HG03097 (cell line): Measurements from ENCODE around the gene CCDC149.

Source experiments
- ATAC-seq: cut with Tn5 transposase; IDR thresholded peaks from one replicate; pipeline ENCODE4 v1.9.1; 2021; ENCODE audit not compliant: unreplicated experiment, low FRiP score

The CCDC149 gene

DNA sequence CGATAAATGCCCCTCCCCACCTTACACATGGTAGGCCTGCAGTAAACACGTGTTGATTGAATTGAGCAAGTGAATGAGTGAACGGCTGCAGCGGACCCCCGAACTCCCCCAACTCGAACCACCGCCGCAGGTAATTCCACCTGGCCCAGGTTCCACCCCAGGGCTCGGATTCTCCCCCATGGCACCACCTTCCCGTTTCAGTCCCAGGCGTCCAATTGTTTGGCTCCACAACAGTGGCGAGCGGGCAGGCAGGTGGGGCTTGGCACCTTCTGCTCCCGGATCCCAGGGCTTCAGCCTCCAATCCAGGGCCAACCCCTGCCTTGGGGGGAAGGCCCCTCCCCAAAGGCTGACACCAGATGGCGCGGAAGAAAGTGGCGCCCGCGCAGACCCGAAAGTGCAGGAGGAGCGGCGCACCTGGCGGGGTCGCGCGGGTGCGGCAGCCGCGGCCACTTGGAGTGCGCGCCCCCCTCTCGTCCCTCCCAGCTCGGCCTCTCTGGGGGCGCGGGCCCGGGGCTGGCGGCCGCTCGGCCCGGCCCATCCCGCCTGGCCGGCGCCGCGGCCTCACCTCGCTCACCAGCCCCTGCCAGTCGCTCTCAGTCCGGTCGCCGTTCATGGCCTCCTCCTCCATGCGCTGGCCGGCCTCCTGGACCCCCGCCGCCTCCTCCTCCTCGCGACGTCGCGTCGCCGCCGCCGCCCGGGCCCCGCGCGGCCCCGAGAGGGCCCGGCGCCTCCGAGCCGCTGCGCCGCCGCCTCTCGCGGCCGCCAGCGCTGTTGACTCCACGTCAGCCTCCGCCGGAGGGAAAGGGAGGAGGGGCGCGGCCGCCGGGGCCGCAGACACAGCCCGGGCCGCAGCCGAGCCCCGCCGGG, at the start of gene CCDC149:
TSS of gene CCDC149 (minus strand) at position 791 of the 867 bp plus-strand sequence. CDS start at position 613, 178 bp downstream.
- no peak for ATAC-seq

DNA sequence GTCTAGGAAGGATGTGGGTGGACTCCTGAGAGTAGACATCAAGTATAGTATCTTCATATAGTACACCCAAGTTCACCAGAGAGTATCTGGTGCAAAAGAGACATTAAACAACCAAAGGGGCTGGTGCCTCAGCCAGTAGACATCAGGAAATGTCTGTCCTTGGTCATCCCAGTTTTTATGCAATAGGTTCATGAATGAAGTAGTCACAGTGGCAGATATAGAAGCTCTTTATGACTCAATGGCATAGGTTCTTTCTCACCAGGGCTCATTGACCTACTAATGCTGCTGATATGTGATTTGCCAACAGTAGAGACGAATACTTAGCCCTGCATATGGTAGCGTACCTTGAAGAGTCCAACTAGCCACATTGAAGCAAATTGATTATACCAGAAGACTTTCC, 45.0 kb upstream of the CCDC149 start:
- ATAC-seq: no peak

DNA sequence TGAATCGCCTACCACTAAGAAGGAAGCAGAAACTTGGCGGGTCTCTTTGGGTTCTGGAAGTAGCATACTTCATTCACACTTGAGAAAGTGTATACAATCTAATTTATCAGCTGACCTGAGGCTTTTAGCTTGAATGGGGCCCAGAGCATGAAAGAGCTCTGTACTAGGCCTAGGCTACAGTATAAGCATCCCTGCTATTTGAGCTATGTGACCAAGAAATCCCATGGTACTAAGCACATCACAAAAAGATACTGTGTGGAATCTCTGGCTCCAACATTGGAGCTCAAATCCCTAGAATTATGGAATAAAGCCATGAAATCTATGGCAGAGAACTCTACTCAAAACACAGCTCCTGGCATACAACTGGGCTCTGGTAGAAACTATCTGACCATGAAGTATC, 43.9 kb upstream of the CCDC149 start:
- ATAC-seq: no peak

DNA sequence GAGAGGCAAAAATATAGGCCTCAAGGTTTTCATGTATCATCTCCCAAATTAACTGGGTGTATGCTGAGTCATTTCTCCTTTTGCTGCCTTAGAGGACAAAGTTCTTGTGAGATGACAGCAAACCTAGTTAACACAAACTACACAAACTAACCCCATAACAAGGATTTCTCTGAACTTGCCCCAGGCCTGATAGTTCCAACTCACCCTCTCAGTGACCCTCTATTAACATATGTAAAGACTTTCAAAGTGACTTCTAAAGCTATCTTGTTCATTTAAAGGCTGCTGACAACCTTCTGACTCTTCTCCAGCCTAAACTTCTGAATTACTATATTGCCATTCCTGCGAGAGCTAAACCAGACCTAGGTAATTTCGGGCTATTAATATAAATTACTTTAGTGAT, 43.2 kb upstream of the CCDC149 start:
- no peak for ATAC-seq

DNA sequence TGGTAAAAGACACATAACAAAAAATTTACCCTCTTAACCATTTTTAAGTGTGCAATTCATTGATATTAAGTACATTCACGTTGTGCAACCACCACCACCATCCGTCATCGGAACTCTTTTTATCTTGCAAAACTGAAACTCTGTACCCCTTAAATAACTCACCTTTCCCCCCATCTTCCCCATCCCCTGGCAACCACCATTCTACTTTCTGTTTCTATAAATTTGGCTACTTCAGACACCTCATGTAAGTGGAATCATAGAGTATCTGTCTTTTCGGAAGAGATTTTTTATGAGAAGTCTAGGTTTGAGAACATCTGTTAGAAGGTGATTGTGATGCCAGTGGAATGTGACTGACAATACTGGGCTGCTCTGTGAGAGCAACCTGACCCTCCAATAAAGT, 39.8 kb upstream of the CCDC149 start:
- ATAC-seq: no peak

DNA sequence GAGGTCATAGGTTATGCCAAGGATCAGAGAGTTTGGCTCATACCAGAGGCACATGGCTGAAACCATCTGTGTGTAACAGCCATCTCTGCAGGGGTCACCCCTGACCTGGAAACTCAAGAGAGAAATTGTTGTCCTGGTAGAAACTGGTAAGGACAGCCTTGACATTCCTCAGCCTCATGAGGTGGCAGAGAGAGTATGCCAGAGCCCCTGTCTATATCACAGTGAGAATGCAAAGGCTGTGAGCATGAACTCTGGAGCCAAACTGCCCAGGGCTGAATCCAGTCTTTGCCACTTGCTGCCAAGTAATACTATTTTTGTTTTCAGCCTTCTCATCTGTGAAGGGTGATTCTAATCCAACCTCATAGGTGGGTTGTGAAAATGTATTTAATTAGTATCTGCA, 37.1 kb upstream of the CCDC149 start:
- ATAC-seq: no peak

DNA sequence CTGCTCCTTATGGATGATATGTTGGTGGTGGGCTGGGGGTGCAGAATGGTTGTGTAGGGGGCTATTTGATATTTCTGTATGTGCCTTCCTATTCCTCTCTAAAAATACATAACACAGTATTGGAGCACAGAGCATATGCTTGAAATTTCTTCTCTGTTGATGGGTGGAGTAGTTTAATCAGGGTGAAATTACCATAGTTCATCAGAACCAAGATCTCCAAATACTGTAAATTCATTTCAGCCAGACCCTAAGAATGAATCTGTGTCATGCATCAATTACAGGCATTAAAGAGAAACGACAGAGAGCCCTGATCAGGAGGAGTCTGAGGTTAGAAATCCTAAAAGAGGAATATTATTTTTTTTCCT, 25.1 kb upstream of the CCDC149 start:
- no peak for ATAC-seq

DNA sequence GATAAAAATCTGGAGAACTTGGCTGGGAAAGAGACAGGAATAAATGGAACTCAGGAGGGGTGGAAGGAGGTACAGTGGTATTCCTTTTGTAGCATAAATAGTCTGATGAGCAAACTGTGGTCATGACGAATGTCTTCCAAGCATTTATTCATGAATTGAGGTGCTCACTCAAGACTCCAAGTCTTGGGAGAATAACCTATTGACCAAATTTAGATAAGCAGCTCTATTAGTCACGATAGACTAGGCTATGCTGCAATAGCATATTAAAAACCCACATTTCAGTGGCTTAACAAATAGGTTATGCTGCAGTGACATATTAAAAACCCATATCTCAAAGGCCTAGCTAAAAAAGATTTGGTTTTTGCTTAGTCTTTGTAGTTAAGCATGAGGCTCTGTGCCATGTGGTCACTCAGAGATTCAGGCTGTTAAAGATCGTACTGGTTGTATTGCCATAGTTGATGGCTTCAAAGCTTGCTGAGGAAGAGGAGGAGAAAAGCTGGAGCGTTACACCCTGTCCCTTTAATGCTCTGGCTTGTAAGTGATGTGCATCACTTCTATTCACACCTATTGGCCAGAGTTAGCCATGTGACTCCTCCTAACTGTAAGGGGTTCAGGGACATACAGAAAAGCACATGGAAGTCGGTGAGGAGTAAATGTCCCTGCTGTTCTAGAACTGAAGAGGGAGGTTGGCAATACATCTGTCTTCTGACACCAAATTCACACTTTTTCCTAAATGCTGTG, 24.5 kb upstream of the CCDC149 start:
- ATAC-seq: no peak

DNA sequence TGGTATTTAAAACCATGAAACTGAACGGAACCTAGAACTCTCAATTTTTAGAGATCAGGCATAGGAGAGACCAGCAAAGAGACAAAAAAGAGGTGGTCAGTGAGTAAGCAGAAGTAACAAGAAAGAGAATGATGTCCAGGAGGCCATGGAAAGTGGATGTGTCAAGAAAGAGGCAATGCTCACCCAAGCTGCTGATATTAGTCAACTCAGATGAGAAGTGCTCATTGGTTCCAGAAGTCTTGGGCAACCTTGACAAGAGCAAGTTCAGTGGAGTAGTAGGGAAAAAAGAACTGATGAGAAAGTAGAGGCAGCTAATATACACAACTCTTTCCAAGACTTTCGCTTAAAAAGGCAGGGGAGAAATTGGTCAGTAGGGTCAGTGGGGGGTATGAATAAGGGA, 23.0 kb upstream of the CCDC149 start:
- no peak for ATAC-seq

DNA sequence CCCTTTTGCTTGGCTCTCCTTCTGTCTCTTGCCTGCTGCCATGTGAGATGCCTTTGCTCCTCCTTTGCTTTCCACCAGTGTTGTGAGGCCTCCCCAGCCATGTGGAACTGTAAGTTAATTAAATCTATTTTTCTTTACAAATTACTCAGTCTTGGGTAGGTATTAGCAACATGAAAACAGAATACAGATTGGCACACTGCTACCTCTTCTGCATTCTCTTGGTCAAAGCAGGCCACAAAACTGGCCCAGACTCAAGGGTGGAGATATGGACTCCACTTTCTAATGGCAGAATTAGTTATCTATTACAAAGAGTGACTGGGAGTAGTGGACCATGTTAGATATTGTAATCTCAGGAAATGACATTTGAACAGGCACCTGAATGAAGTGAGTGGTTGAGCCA, 21.5 kb upstream of the CCDC149 start:
- no peak for ATAC-seq

DNA sequence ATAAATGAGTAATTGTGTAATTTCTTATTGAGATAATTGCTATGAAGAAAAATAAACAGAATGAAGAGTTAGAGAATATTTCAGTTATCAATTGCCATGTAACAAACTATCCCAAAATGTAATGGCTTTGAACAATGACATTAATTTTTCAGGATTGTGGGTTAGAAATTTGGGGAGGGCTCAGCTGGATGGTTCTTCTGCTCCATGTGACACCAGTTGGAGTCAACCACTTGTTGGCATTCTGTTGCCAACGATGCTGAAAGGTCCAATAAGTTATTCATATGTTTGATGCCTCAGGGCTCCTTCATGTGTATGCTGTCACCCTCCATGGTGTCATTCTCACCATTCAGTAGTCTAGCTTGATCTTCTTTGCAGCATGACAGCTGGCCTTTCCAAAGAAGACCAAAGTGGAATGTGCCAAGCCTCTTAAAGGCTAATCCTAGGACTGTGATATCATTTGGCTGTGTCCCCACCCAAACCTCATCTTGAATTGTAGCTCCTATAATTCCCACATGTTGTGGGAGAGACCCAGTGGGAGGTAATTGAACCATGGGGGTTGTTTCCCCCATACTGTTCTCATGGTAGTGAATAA, 20.9 kb upstream of the CCDC149 start:
- no peak for ATAC-seq

DNA sequence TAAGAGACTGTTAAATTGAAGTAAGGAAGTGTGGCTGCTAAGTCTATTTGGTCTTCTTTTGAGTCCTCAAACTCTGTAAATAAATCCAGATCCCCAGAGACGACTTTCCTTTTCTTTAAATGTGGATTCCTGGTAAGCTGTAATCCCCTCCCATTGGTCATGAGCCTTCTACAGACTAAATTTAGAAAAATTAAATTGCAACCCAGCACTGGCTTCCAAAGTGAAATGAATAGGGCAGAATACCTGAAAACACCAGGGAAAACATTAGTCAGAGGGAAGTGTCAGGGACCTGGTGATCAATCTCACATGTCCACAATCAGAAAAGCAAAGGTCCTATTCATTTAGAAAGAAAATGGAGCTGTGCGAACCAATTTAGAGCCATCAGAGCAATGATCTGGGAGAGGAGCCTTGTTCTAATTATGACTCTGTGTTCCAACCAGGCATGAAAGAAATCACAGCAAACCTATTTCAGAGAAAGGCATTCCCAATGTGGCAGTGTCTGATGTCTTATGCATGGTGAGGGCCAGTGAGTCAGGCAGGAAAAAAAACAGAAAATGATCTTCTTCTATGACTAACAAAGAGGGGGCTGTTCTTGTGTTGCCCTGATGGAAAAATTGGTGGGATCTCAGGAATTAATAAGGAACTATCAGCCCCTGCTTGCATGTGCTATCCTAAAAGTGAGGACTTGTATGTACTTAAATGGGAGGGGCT, 19.8 kb upstream of the CCDC149 start:
- no peak for ATAC-seq

DNA sequence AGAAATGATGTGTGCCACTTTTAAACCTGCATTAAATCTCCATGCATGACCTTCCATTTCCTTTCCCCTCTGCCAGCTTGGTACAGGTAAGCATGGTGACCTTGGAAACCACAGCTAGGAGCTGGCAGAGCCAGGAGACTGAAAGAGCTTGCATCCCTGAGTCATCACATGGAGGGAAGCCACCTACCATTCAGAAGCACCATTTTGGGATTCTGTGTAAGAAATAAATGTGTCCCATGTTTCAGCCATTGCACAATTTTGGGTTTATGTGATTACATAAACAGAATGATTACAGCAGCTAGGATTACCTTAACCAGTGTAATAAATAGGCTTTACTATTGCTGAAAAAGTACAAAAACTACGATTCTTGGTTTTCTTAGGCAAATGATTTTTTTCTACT, 17.3 kb upstream of the CCDC149 start:
- ATAC-seq: no peak

DNA sequence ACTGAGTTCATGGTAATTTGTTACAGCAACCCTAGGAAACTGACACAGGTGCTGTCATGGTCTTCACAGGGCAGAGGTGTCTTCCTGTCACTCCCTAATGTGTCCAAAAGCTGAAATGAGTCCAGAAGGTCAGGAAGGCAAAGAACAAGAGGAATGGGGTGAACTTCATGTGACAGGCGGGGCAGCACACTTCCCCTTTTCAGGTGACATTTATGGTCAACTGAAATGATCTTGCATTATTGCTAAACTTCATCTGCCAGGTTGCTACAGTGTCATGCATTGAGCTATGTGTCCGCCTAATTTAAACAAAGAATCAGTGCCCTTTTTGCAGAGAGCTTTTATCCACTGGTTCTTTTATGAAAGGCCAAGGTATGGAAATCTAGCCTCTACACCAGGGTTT, 15.9 kb upstream of the CCDC149 start:
- ATAC-seq: no peak

DNA sequence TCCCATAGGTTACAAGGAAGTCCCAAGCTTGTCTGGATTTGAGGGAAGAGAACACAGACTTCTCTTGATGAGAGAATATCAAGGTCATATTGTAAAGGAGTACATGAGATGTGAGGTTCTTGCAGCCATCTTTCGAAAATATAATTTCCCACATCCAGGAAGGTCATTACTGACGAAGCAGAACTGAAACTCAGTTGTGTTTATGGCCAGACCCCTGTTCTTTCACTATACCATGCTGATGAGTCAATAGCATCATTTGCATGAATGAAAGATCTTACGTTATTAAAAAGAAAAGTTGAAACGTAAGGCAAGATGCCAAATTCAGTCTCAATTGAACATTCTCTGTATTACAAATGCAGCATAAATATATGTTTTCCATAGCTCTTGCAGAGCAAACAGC, 14.2 kb upstream of the CCDC149 start:
- ATAC-seq: no peak

DNA sequence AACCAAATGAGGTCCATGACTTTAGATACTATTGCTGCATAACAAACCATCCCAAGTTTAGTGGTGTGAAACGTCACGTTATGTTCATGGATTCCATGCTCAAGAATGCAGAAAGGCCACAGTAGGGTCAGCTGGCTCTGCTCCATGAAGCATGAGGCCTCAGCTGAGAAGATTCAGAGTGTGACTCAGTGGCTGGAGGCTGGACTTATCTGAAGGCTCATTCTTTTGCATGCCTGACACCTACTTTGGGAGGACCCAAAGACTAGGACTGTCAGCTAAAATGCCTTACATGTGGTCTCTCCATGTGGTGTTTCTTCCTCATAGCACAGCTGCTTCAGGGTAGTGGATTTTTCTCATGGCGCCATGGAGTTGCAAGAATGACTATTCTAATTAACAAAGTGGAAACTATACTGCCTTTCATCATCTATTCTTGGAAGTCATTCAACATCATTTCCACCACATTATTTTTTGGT, 11.5 kb upstream of the CCDC149 start:
- no peak for ATAC-seq

DNA sequence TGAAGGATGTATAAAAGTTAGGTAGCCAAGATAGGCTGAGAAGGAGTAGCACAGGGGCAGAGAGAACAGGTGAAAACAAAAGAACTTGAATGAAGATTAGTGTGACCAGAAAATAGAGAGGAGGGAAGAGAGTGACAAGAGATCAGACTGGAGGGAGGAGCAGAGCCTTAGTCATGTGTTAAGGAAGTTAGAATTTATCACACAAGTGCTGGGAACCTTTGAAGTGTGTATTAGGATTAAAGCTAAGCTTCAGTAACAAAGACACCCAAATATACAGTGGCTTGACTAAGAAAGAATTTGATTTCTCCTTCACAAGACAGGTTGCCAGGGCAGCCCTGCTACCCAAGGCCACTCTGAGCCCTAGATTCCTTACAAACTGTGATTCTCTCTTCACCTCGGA, 10.7 kb upstream of the CCDC149 start:
- ATAC-seq: no peak

DNA sequence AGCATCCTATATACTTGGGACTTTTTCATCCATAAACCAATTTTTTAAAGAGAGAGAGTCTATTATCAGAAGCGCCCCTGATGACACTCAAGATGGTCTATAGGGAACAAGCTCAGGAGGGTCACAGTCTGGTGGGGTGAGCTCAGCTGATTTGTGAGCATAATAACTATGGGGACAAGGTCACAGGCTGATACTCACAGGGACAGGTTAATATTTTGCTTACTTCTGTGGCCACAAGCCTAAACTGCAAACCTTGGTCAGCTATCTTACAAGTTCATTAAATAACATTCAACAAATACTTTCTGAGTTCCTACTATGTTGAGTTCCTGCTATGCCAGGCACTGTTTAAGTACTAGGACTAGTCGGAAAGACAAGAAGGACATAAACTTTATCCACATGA, 10.2 kb upstream of the CCDC149 start:
- no peak for ATAC-seq

DNA sequence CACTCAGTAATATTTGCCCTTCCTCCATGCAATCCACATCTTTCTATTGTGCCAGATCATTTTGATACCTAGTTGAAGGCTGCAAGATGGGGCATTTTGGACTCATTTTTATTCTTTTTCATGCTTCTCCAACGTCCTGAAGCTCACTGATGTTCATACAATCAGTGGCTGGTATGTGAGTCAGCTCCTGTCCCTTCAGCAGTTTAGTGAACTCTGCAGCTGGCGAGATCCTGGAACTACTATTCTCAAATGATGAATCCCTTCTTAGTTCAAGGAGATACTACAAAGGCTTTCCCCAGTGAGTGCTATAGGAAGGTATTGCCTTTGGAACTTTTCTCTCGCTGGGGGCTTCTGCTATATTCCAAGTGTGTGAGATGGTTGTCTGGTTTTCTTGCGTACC, 9.6 kb upstream of the CCDC149 start:
- no peak for ATAC-seq

DNA sequence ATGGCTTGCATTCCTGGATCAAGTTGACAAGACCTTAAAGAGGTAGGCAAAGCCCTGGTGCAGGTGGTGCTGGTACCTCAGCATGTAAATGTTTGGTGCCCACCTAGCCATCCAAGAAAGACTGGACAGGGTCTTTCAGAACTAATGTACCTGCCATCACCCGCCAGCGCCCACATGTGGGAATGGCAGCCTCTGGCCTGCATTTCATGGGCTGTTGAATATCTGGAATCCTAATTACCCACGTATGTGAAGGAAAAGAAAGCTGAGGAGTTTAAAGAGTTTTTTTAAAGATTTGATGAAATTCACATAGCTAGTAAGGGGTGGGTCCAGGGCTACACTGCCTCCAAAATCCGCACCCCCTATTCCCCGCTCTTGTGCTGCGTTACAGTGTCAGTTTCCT, 8.6 kb upstream of the CCDC149 start:
- no peak for ATAC-seq

DNA sequence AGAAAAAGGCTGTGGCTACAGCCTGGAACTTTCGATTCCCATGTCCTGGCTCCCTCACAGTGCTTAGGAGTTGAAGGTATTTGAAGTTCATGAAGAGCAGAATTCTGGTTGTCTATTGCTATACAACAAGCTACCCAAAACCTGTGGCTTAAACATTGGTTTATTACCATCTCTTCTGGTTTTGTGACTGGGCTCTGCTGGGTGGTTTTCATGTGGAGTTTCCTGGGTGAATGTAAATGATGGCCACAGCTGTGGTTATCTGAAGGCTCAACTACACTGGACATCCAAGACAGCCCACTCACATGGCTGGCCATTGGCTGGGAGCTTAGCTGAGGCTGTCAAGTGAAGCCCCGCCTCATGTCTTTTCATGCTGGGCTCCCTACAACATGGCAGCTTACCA, 7.2 kb upstream of the CCDC149 start:
- ATAC-seq: no peak
